ENCODE data around the gene SHCBP1. TPM values are rescaled to one million over a fixed set of nuclear protein-coding genes. Genes with fewer than 3 reads are reported as not detected.
"Not testable (repeated sequence)": the region's sequence is repeated elsewhere in the genome, so short reads cannot be mapped to it uniquely, and the experiment has no call there.

Gene SHCBP1
- total and polyA plus RNA-seq, 2 experiments from 2014 or later: 7.3 to 14.9 TPM

DNA sequence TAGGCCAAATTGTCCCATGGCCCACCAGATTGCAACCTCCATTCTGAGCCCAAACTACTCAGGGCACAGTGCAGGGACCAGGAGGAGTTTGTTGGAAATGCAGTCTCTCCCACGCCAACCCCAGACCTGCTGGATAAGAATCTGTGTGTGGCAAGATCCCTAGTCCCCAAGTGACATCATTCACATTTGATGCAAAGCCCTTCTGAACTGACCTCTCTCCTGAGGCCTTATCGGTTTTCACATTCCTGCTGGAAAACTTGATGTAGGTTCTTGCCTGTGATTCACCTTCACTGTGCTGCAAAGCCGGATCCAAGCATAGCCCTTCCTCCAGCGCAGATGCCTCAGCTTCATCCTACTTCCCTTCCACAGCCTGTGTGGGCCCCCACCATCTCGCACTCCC, 6.6 kb upstream of the SHCBP1 start (continued):
- no peak for TF ChIP-seq EZH2 (IDR thresholded peaks at IDR 0.05; ENCODE audit: low read depth, unreplicated experiment)
- TF ChIP-seq STAT1 (IDR thresholded peaks at IDR 0.05; ENCODE audit: unreplicated experiment): no peak
- TF ChIP-seq, protein P1, sequence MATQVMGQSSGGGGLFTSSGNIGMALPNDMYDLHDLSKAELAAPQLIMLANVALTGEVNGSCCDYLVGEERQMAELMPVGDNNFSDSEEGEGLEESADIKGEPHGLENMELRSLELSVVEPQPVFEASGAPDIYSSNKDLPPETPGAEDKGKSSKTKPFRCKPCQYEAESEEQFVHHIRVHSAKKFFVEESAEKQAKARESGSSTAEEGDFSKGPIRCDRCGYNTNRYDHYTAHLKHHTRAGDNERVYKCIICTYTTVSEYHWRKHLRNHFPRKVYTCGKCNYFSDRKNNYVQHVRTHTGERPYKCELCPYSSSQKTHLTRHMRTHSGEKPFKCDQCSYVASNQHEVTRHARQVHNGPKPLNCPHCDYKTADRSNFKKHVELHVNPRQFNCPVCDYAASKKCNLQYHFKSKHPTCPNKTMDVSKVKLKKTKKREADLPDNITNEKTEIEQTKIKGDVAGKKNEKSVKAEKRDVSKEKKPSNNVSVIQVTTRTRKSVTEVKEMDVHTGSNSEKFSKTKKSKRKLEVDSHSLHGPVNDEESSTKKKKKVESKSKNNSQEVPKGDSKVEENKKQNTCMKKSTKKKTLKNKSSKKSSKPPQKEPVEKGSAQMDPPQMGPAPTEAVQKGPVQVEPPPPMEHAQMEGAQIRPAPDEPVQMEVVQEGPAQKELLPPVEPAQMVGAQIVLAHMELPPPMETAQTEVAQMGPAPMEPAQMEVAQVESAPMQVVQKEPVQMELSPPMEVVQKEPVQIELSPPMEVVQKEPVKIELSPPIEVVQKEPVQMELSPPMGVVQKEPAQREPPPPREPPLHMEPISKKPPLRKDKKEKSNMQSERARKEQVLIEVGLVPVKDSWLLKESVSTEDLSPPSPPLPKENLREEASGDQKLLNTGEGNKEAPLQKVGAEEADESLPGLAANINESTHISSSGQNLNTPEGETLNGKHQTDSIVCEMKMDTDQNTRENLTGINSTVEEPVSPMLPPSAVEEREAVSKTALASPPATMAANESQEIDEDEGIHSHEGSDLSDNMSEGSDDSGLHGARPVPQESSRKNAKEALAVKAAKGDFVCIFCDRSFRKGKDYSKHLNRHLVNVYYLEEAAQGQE (IDR thresholded peaks at IDR 0.05; ENCODE audit: unreplicated experiment): no peak
- TF ChIP-seq JUNB (IDR thresholded peaks at IDR 0.05; ENCODE audit: unreplicated experiment): no peak

GRCh38 chr16:46626681-46627080, 5.5 kb upstream of the SHCBP1 start:
- H3F3A ChIP-seq (replicated peaks; ENCODE audit: low read depth); H2AFZ ChIP-seq; H3K4me3 Mint-ChIP-seq; H3K36me3 Mint-ChIP-seq (ENCODE audit: low read depth); H3K4me1 ChIP-seq (ENCODE audit: insufficient read depth); H3K27ac Mint-ChIP-seq; H3K79me2 ChIP-seq (replicated peaks; ENCODE audit: insufficient read depth); H3K4me1 Mint-ChIP-seq; ATAC-seq; H3K36me3 ChIP-seq (ENCODE audit: insufficient read depth); H3K9me3 Mint-ChIP-seq; H4K20me1 ChIP-seq (replicated peaks; ENCODE audit: insufficient read depth); H3K27ac ChIP-seq (ENCODE audit: low read depth); DNase-seq (ENCODE audit: low spot score); H3K27me3 ChIP-seq (ENCODE audit: insufficient read depth); H3K9me2 ChIP-seq (ENCODE audit: insufficient read depth); H3K4me2 ChIP-seq; H3K4me3 ChIP-seq; H3K27me3 Mint-ChIP-seq (ENCODE audit: insufficient read depth, low read depth, poor library complexity): not testable (repeated sequence)

DNA sequence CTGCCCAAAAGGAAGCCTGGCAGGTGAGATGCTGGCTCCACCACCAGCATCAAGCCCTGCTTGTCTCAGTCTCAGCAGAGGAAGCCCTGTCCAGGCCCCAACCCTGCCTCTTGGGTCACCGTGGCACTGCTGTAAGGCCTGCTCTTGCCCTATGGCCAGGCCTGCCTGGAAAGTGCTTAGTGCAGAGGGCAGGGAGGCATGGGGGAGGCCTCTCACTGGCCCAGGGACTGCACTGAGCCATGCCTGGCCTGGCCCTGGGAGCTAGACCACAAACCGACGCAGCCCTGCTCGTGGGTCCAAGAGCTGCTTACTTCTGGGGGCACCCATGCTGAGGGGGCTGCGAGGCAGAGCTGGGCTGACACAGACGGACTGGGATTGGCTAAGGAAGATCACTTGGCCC, 3.7 kb upstream of the SHCBP1 start:
- Mint-ChIP-seq H3K27me3 (ENCODE audit: insufficient read depth, low read depth, poor library complexity) (peaks cover 11% of the 10 kb centered on the region), H3K4me1 (peaks cover 15% of the 10 kb centered on the region)
- not testable (repeated sequence) for H3K27ac Mint-ChIP-seq; H3K36me3 Mint-ChIP-seq (ENCODE audit: low read depth); H3K9me3 Mint-ChIP-seq; H3K27ac ChIP-seq (ENCODE audit: low read depth); H3K36me3 ChIP-seq (ENCODE audit: insufficient read depth); H4K20me1 ChIP-seq (replicated peaks; ENCODE audit: insufficient read depth); H3F3A ChIP-seq (replicated peaks; ENCODE audit: low read depth); H2AFZ ChIP-seq; H3K4me2 ChIP-seq; H3K27me3 ChIP-seq (ENCODE audit: insufficient read depth); ATAC-seq; H3K4me3 ChIP-seq; H3K9me2 ChIP-seq (ENCODE audit: insufficient read depth); DNase-seq (ENCODE audit: low spot score); H3K4me3 Mint-ChIP-seq
- Histone ChIP-seq H3K4me1 (ENCODE audit: insufficient read depth) (peaks cover 17% of the 10 kb centered on the region; the same call in 1 of the 2 replicates), H3K79me2 (replicated peaks; ENCODE audit: insufficient read depth) (peaks cover 17% of the 10 kb centered on the region)

GRCh38 chr16:46623707-46624106, 2.5 kb upstream of the SHCBP1 start:
- not testable (repeated sequence) for H3K27ac Mint-ChIP-seq; H3K9me3 Mint-ChIP-seq; H3K27me3 Mint-ChIP-seq (ENCODE audit: insufficient read depth, low read depth, poor library complexity); H3K4me2 ChIP-seq; H3K27ac ChIP-seq (ENCODE audit: low read depth); DNase-seq (ENCODE audit: low spot score); H4K20me1 ChIP-seq (replicated peaks; ENCODE audit: insufficient read depth); H3F3A ChIP-seq (replicated peaks; ENCODE audit: low read depth); H3K36me3 Mint-ChIP-seq (ENCODE audit: low read depth); H3K4me1 Mint-ChIP-seq; H2AFZ ChIP-seq; H3K27me3 ChIP-seq (ENCODE audit: insufficient read depth); H3K4me3 ChIP-seq; H3K4me3 Mint-ChIP-seq; H3K9me2 ChIP-seq (ENCODE audit: insufficient read depth); H3K36me3 ChIP-seq (ENCODE audit: insufficient read depth)
- ATAC-seq: peak; percentile 7
- peaks cover 28% of the 10 kb centered on the region for H3K79me2 ChIP-seq (replicated peaks; ENCODE audit: insufficient read depth)
- H3K4me1 ChIP-seq (ENCODE audit: insufficient read depth): peaks cover 11% of the 10 kb centered on the region; the same call in 1 of the 2 replicates
